K562 (cell line): ENCODE measurements around the gene PRKAA1. TPM values are rescaled to one million over a fixed set of nuclear protein-coding genes. Genes with fewer than 3 reads are reported as not detected.

Experiments
- FOXA1 ChIP-seq: fragments of 450-650 bp; IDR thresholded peaks from 2 replicates; pipeline ENCODE4 v1.6.1; 2016; ENCODE audit warnings: mild to moderate bottlenecking, borderline replicate concordance
- KHSRP ChIP-seq: fragments of 450-650 bp; IDR thresholded peaks from 2 replicates; pipeline ENCODE4 v1.6.1; 2017
- KLF10 ChIP-seq: fragments of 250-450 bp; sonication (Bioruptor Pico); IDR thresholded peaks from 2 replicates; pipeline ENCODE4 v1.6.1; 2021; ENCODE audit warnings: matching md5 sums
- NCOR1 ChIP-seq: fragments of 450-650 bp; IDR thresholded peaks from 2 replicates; pipeline ENCODE4 v1.6.1; 2016; ENCODE audit warnings: mild to moderate bottlenecking, moderate library complexity
- RAD51 ChIP-seq: fragments of 450-650 bp; IDR thresholded peaks from 2 replicates; pipeline ENCODE4 v1.7.1; 2016; ENCODE audit warnings: low read depth, mild to moderate bottlenecking, borderline replicate concordance
- SMAD3 ChIP-seq: fragments of 450-650 bp; formaldehyde crosslinking; conservative IDR thresholded peaks from 2 replicates; pipeline ENCODE4 v1.4.0; 2020; ENCODE audit warnings: mild to moderate bottlenecking
- STAT5A ChIP-seq: IDR thresholded peaks from 2 replicates; pipeline ENCODE4 v1.6.1; 2012; ENCODE audit warnings: low read length, inconsistent platforms, borderline replicate concordance
- U2AF2 ChIP-seq: fragments of 200-400 bp; formaldehyde crosslinking; optimal IDR thresholded peaks from 2 replicates; pipeline ENCODE3; 2017; ENCODE audit warnings: low read depth, mild to moderate bottlenecking, low read length
- polyA plus RNA-seq, 8 experiments: library from polyadenylated mRNA; depleted of rRNA in 4 of 8; stranded (reverse) in 5 of 8; unstranded in 3 of 8; fragments of >200 nt; fragmentation: Nextera tagmentation in 2 of 8; fragmentation: Illumina TruSeq in 1 of 8; extraction: Ambion mirVana in 2 of 8; extraction: Trizol in 1 of 8; gene quantifications; 2 replicates each; pipeline versions ENCODE4 v1.2.1 to v1.2.3, GENCODE V29; 2011 to 2014; ENCODE audit warnings: inconsistent platforms in 1 of 8, missing spikeins in 1 of 8
- total RNA-seq, 7 experiments: library from RNA; depleted of rRNA in 6 of 7; stranded (reverse); fragments of >200 nt in 6 of 7; fragmentation: Illumina TruSeq in 2 of 7; extraction: Trizol in 2 of 7; gene quantifications; 2 replicates each; pipeline versions ENCODE4 v1.2.1 to v1.2.3, GENCODE V29; 2011 to 2021; ENCODE audit warnings: low replicate concordance in 1 of 7
- TF ChIP-seq, protein P1 (sequence below): fragments of 200-600 bp; sonication (generic); IDR thresholded peaks from one replicate; pipeline ENCODE4 v1.6.1; 2012; ENCODE audit warnings: mild to moderate bottlenecking, low read depth, low read length, inconsistent platforms
- TF ChIP-seq, protein P2 (sequence below): sonication (generic); IDR thresholded peaks from 2 replicates; pipeline ENCODE4 v1.6.1; 2016
- TF ChIP-seq, protein P3 (sequence below): sonication (generic); formaldehyde crosslinking; IDR thresholded peaks from 2 replicates; pipeline ENCODE4 v1.9.0; 2022; ENCODE audit warnings: mild to moderate bottlenecking, missing genetic modification reagents
- TF ChIP-seq, protein P4 (sequence below), 2 experiments: fragments of 250-450 bp in 1 of 2; fragments of 450-650 bp in 1 of 2; sonication (Bioruptor Pico) in 1 of 2; IDR thresholded peaks; 2 replicates each; pipeline versions ENCODE4 v1.6.1 to v1.8.0; 2016 to 2021; ENCODE audit warnings: mild to moderate bottlenecking in 2 of 2, moderate library complexity in 2 of 2, missing compliant biosample characterization in 1 of 2, missing genetic modification characterization in 1 of 2

The PRKAA1 gene
- total and polyA plus RNA-seq, 9 of the 15 experiments (the other 6 are each of a cell fraction or from before 2014, with no cell fraction given) = 24.5 to 84.0 (median 51.4) TPM

DNA sequence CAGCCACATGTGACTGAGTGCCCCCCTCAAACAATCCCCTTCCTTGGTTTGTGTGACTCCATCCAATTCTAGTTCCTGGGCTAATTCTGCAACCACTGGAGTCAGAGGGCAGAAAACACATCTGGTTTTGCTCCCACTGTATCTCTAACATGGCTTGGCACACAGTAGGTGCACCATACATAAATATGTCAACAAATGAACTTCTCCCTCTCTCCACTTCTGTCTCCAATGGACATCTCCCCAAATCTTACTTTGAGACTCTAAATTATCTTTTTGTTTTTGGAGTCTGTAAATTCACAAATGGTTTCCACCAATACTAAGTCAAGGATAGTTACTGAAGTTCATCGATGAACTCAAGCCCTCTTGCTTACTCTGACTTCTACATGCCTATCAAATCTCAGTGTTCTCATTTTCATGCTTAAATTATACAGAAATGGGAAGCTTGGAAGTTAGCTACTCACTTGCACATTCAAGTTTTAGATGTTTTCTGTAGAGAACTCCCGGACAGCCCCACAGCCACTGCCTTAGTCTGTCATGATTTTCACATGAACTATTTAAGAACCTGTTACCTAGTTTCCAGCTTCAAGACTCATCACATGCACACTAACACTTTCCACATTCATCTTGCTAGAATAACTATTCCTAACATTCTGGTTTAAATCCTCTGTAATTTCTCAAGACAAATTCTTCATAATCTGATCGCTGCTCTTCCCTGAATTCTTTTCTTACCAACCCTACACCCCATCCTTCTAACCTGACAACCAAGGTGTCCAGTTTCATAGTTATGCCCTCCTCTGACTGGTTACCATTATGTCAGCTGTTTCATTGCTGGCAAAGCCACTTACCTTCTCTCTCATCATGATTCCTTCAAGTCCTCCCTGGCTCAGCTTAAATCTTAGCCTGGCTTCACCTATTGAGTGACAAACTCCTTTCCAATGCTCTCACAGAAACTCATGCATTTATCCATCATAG, 30.8 kb upstream of the PRKAA1 start (continued):
- TF ChIP-seq, protein P1, sequence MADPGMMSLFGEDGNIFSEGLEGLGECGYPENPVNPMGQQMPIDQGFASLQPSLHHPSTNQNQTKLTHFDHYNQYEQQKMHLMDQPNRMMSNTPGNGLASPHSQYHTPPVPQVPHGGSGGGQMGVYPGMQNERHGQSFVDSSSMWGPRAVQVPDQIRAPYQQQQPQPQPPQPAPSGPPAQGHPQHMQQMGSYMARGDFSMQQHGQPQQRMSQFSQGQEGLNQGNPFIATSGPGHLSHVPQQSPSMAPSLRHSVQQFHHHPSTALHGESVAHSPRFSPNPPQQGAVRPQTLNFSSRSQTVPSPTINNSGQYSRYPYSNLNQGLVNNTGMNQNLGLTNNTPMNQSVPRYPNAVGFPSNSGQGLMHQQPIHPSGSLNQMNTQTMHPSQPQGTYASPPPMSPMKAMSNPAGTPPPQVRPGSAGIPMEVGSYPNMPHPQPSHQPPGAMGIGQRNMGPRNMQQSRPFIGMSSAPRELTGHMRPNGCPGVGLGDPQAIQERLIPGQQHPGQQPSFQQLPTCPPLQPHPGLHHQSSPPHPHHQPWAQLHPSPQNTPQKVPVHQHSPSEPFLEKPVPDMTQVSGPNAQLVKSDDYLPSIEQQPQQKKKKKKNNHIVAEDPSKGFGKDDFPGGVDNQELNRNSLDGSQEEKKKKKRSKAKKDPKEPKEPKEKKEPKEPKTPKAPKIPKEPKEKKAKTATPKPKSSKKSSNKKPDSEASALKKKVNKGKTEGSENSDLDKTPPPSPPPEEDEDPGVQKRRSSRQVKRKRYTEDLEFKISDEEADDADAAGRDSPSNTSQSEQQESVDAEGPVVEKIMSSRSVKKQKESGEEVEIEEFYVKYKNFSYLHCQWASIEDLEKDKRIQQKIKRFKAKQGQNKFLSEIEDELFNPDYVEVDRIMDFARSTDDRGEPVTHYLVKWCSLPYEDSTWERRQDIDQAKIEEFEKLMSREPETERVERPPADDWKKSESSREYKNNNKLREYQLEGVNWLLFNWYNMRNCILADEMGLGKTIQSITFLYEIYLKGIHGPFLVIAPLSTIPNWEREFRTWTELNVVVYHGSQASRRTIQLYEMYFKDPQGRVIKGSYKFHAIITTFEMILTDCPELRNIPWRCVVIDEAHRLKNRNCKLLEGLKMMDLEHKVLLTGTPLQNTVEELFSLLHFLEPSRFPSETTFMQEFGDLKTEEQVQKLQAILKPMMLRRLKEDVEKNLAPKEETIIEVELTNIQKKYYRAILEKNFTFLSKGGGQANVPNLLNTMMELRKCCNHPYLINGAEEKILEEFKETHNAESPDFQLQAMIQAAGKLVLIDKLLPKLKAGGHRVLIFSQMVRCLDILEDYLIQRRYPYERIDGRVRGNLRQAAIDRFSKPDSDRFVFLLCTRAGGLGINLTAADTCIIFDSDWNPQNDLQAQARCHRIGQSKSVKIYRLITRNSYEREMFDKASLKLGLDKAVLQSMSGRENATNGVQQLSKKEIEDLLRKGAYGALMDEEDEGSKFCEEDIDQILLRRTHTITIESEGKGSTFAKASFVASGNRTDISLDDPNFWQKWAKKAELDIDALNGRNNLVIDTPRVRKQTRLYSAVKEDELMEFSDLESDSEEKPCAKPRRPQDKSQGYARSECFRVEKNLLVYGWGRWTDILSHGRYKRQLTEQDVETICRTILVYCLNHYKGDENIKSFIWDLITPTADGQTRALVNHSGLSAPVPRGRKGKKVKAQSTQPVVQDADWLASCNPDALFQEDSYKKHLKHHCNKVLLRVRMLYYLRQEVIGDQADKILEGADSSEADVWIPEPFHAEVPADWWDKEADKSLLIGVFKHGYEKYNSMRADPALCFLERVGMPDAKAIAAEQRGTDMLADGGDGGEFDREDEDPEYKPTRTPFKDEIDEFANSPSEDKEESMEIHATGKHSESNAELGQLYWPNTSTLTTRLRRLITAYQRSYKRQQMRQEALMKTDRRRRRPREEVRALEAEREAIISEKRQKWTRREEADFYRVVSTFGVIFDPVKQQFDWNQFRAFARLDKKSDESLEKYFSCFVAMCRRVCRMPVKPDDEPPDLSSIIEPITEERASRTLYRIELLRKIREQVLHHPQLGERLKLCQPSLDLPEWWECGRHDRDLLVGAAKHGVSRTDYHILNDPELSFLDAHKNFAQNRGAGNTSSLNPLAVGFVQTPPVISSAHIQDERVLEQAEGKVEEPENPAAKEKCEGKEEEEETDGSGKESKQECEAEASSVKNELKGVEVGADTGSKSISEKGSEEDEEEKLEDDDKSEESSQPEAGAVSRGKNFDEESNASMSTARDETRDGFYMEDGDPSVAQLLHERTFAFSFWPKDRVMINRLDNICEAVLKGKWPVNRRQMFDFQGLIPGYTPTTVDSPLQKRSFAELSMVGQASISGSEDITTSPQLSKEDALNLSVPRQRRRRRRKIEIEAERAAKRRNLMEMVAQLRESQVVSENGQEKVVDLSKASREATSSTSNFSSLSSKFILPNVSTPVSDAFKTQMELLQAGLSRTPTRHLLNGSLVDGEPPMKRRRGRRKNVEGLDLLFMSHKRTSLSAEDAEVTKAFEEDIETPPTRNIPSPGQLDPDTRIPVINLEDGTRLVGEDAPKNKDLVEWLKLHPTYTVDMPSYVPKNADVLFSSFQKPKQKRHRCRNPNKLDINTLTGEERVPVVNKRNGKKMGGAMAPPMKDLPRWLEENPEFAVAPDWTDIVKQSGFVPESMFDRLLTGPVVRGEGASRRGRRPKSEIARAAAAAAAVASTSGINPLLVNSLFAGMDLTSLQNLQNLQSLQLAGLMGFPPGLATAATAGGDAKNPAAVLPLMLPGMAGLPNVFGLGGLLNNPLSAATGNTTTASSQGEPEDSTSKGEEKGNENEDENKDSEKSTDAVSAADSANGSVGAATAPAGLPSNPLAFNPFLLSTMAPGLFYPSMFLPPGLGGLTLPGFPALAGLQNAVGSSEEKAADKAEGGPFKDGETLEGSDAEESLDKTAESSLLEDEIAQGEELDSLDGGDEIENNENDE = no peak
- TF ChIP-seq, protein P2, sequence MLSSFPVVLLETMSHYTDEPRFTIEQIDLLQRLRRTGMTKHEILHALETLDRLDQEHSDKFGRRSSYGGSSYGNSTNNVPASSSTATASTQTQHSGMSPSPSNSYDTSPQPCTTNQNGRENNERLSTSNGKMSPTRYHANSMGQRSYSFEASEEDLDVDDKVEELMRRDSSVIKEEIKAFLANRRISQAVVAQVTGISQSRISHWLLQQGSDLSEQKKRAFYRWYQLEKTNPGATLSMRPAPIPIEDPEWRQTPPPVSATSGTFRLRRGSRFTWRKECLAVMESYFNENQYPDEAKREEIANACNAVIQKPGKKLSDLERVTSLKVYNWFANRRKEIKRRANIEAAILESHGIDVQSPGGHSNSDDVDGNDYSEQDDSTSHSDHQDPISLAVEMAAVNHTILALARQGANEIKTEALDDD = peak; percentile 36; the same call in 1 of the 2 replicates
- TF ChIP-seq SMAD3 (CRISPR knock-in tag) (peak; percentile 51; the same call in 1 of the 2 replicates), U2AF2 (no peak), STAT5A (peak; percentile 14; the same call in 1 of the 2 replicates), KLF10 (CRISPR knock-in tag) (0 out of 2 replicates have a peak, but pooled peaks have one; percentile 57), RAD51 (no peak), KHSRP (peak; percentile 44), NCOR1 (peak; percentile 41; the same call in 1 of the 2 replicates), FOXA1 (no peak)
- TF ChIP-seq, protein P3, sequence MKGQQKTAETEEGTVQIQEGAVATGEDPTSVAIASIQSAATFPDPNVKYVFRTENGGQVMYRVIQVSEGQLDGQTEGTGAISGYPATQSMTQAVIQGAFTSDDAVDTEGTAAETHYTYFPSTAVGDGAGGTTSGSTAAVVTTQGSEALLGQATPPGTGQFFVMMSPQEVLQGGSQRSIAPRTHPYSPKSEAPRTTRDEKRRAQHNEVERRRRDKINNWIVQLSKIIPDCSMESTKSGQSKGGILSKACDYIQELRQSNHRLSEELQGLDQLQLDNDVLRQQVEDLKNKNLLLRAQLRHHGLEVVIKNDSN = no peak
- TF ChIP-seq, protein P4, sequence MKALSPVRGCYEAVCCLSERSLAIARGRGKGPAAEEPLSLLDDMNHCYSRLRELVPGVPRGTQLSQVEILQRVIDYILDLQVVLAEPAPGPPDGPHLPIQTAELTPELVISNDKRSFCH (CRISPR knock-in tag; IDR thresholded peaks at IDR 0.05) = no peak
- TF ChIP-seq, protein P4 (tag; IDR thresholded peaks at IDR 0.05) = no peak
